Glomerular visceral epithelial cell (primary cell): Measurements from ENCODE around the gene NRP2.

Experiments used
- DNase-seq: peaks from one replicate; pipeline ENCODE4 v3.0.0-alpha.2; 2016; ENCODE audit errors: extremely low spot score

The NRP2 gene

GRCh38 chr2:205660521-205661124 lies 21.7 kb upstream of the NRP2 start:
- DNase-seq = peak; percentile 79

DNA sequence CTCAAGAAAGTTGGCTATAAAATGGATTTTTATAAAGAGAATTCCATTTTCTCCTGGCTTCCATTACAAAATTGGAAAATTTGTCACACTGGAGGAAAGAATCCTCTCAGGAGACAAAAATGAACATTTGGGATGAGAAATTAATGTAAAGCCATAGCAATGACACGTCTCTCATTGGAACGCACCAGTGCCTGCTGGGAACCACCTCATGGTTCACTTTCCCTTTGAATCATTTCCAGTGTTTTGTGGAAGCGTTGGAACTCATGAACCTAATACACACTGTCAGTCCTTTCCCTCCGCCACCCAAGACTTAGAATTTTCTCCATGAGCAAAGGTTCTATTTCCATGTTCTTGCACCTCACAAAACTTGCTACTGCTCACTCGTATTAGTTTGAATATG lies 21.0 kb upstream of the NRP2 start:
- no peak for DNase-seq

DNA sequence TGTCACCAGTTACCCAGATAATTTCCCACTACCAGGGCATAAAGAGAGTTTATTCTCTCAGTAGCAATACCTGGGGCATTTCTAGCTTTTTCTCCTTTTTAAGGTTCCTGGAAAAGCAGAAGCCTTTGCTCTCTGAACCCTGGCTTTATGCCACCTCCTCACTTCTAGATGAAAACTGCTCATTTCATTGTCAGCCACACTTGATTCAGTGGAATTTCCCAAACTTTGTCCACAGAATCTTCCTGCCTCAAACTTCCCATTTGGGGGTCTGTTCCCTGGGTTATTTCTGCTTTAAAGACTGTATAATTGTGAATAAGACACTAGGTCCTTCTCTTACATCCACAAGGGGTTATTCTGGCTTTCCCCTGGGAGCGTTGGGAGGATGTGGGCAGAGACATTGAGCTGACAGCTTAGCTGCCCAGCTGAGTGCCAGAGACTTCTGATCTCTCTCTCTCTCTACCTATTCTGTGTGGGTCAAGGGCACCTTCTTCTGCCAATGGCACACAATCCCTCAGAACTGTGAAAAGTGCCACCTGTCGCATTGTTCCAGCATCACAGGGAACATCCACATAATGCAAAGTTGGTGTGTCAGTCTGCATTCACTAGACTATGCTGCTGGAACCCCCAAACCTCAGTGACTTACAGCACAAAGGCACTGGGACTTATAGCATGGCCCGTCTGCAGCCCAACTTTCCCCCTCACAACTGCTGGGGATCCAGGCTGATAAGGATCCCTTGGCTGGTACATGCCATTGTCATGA lies 19.9 kb upstream of the NRP2 start:
- no peak for DNase-seq

DNA sequence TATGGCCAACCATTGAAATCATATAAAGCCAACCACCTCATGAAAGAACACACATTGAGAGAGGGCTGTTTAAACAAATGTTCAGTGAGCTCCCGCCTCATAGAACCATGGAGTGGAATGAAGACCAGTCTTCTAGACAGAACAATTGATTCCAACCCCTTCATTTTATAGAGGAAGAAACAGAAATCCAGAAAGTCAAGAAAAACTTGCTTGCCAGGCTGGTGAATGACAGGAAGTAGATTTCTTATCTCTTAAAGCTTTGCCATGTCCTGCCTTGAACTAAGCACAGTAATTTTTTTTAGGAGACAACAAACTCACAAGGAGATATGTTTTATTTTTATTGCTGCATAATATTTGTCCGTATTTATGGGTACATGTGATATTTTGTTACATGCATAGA lies 16.5 kb upstream of the NRP2 start:
- no peak for DNase-seq

DNA sequence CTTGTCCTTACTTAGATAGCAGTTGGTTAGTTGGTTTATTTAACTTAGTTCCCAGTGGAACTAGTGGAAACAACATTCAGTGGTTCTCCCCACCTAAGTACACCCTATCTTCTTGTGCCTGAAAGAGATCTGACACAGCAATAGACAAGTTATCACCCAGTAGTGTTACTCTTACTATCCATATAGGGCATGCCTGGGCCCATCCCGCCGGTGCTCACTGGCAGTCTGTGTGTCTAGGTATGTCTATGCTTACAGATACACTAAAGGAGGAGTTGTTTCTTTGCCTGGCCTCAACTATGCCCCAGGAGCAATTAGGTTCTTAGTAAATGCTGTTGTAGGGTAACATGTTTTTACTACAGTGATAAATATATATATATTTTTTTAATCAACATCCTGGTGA lies 12.0 kb upstream of the NRP2 start:
- DNase-seq = no peak

GRCh38 chr2:205673312-205673711 lies 9.0 kb upstream of the NRP2 start:
- DNase-seq = no peak

DNA sequence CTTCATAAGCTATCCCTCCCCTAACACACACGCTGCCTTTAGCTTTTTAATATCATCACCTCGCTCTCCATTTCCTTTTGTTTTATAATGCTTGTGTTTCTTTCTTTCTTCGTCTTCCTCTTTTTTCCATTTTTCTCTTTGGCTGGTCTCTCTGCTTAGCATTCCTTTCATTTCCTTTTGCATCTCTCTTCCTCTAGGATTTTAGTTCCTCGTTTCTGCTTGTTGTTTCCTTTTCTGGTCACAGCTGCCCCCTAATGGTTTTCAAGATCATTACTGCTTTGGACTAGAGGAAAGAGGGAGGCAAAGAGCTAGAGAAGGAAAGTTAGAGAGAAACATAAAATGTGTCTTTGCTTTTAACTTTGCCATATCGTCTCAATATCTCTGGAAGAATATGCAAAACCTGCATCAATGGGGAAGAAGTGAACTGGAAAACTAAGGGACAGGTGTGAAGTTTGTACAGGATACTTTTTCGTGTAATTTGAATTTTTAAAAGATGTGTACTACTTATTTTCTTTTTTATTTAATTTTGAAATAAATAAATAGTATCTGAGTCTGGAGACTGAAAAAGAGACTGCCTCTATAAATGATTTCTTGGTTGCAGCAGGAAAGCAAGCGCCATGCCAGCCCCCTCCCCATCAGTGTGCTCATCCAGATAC lies 6.3 kb upstream of the NRP2 start:
- DNase-seq = peak; percentile 72

- DNase-seq = peak; percentile 44
Measured at GRCh38 chr2:205678541-205679142, 3.7 kb upstream of the NRP2 start.

- DNase-seq = peak; percentile 73
Measured at GRCh38 chr2:205679410-205680009, 2.8 kb upstream of the NRP2 start.

- peak; percentile 88 for DNase-seq
Measured at GRCh38 chr2:205680067-205680466, 2.2 kb upstream of the NRP2 start.

DNA sequence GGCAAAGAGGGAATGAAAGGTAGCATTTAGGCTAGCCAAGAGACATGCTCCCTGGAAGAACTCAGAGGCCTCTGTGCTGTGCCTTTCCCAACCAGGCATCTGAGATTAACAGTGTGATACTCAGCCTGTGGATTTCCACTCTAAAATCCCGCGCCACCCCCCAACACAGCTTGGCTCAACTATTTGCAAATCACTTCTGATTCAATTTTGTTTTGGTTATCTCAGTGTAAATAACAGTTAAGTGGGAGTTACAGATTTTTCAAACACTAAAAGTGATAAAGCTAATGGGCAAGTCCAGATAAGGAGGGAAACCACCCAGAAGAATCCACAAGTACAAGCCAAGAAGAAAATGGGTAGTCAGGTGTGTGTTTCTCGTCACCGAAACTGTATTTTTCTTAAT lies 1.4 kb upstream of the NRP2 start:
- DNase-seq = no peak

DNA sequence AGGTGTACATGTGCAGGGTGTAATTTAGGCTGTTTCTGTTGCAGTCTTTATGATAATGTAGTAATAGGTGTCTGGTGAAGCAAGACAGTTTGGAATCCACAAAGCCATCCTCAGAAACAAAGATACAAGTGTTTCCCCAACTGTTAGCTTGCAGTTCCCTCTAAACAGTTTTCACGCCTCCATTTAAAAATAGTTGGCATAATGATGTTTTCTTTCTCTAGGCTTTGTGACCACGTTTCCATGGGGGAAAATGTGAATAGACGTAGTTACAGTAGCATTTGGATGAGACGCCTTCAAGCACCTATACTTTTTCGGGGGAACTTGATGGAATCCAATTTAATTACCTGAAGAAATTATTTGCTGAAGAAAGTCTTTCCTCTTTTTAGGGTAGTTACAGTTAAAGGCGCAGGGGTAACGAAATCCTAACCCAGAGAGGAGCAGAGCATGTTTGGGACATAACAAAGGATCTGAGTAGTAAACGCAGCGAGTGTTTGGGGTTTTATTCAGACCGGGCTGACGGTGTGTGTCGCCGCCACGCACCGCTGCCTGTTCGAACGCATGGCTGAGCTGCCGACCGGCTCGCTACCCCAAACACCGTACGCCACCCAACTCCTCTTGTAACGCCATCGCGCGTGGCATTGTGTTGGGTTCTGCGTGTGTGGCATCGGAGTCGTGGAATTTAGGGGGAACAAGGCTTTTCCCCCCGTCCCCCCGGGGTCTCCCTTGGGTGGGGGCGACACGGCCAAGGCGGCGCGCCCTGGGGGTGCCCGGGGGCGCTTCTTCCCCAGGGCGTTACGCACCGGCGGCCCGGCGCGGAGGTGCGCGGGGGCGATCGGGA lies 681 bp upstream of the NRP2 start:
- DNase-seq = peak; percentile 69

DNA sequence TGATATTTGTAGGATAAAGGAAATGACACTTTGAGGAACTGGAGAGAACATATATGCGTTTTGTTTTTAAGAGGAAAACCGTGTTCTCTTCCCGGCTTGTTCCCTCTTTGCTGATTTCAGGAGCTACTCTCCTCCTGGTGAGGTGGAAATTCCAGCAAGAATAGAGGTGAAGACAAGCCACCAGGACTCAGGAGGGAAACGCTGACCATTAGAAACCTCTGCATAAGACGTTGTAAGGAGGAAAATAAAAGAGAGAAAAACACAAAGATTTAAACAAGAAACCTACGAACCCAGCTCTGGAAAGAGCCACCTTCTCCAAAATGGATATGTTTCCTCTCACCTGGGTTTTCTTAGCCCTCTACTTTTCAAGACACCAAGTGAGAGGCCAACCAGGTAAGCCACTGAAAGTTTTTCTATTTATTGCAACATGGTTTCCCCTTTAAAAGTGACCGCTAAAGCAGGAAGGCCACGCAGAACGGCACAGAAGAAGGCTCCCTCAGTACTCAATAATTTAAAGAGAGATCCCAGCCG lies 735 bp downstream of the NRP2 start:
- DNase-seq = no peak

DNA sequence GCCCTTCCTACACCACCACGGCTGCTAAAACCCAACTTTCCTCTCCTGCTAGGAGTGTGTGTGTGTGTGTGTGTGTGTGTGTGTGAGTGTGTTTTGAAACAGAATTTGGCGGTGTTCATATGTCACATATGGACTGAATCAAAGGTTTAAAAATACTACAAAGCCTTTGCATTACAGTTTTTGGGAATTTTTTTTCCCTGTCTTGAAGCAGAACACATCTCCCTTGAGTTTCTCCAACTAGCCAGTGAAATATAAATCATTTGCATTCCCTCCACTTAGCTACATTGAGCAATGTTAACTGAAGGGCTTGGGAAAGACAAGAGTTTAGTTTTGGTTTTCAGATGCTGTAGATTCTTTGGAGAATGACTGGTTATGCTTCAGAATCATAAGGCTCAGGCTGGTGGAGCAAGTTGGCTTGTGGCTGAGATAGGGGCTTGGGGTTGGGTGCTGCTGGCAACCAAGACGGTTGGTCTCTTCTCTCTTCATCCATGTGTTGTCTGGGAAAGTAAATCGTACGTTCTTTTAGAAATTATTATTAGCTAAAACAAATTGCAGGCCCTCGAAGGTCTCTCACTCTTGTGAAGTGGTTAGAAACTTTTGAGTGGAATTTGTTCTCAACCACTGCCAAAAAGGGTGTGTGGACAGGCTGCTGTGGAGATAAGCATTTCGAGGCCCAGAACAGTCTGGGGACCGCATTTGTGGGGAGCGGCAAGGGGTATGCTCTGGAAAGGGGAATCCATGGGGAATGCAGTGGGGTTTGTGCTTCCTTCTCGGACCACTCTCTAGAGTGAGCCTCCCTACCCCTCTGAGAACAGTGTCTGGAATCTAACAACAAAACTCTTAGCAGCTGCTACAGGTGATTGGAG lies 1.4 kb downstream of the NRP2 start:
- DNase-seq = no peak

GRCh38 chr2:205684871-205685313 lies 2.6 kb downstream of the NRP2 start:
- DNase-seq = peak; percentile 55

DNA sequence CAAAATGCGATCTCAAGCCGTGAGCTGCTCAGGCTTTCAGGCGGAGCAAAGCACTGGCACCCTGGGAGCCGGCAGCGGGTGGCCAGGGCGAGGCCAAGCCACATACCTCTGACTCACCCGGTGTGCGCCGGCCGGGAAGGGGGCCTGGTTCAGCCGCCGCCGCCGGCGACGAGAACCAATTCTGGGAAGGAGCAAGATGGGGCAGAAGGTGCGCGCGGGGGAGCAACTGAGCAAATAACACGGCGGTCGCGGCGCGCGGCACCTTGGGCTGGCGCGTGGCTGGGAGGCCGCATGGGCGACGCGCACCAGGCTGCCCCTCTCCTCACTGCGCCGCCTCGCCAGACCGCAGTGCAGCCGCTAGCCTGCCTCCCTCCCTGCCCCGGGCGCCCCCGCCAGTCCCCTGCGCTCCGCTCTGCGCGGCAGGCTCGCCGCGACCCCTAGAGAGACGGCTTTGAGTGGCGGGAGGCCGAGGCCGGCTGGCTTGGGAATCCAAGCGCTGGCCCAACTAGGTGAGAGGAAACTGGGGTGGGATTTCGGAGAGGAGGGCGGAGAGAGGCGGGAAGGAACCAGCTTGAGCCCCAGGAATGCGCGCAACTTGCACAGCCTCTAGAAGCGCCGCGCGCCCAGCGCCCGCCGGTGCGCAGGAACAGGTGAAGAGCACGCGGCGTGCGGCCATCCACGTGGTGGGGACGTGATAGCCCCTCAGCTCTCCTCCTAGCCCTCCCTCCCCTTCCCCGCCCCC lies 3.2 kb downstream of the NRP2 start:
- peak; percentile 76 for DNase-seq

GRCh38 chr2:205686056-205686782 lies 3.9 kb downstream of the NRP2 start:
- peak; percentile 56 for DNase-seq

GRCh38 chr2:205686783-205687640 lies 4.7 kb downstream of the NRP2 start:
- no peak for DNase-seq
